Right forelimb (tissue), 1 donor: ENCODE measurements around the gene NACC1.
"Not testable (repeated sequence)": the region's sequence is repeated elsewhere in the genome, so short reads cannot be mapped to it uniquely, and the experiment has no call there.

Source experiments
- DNase-seq: peaks from one replicate; pipeline ENCODE4 v3.0.0-alpha.2; 2018

NACC1 gene

DNA sequence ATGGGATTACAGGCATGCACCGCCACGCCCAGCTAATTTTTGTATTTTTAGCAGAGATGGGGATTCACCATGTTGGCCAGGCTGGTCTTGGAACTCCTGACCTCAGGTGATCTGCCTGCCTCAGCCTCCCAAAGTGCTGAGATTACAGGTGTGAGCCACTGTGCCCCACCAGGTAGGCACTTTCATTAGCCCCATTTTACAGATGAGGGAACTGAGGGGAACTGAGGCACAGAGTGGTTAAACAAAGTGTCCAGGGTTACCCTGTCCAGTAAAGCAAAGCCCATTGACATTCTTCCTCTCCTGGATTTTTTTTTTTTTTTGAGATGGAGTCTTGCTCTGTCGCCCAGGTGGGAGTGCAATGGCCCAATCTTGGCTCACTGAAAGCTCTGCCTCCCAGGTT is 48.1 kb downstream of the NACC1 start:
- not testable (repeated sequence) for DNase-seq

DNA sequence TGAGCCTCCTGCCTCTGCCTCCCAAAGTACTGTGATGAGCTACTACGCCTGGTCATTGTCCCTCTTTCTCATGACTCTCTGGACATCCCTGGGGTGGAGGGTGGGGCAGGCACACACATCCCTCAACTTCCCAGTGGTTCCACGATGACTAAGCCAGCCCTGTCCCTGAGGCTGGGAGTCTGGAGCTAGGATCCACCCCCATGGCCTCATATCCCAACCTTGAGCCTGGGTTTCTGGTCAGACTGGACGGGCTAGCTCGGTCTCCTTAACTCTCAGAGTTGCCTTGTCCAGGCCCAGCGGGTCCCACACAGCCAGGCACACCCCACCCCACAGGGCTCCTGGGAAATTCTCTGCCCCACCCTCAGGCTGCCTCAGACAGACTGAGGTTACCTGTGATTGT is 51.7 kb downstream of the NACC1 start:
- DNase-seq, result no peak

DNA sequence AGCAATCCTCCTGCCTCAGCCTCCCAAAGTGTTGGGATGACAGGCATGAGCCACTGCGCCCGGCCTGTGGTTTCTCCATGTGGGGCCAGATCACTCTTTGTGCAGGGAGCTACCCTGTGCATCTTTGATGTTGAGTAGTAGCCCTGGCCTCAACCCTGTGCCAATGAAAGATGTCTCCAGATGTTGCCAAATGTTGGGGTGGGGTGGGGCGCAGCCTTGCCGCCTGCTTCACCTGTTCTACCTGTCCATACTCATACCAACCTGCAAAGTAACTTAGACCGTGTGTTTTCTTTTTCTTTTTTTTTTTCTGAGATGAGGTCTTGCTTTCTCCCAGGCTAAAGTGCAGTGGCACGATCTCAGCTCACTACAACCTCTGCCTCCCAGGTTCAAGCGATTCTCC is 53.1 kb downstream of the NACC1 start:
- DNase-seq, result no peak

DNA sequence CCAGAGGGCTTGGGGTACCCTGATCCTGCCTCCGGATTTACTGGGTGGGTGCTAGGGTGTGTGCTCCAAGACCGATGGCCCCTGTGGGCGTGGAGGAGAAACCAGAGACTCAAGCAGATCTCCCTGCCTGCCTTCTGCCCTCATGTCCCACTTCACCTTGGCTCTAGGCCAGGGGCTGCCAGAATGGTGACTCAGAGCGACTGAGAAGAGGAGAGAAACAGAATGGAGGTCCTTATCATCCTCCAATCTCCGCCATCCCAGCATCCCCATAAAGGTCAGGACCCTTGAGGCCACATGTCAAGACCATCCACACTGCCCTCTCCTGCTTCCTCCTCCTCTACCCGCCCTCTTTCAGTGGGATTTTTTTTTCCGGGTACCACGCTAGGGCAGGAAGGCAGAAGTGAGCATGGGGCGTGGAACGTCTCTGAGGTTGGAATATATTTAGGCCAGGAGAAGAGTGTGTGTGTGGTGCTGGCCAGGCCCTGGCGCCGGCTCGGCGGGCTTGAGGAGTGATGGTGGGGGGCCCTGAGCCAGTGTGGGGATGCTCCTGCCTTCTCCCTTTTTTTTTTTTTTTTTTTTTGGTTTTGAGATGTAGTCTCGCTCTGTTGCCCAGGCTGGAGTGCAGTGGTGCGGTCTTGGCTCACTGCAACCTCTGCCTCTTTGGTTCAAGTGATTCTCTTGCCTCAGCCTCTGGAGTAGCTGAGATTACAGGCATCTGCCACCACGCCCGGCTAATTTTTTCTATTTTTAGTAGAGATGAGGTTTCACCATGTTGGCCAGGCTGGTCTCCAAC is 54.5 kb downstream of the NACC1 start:
- no peak for DNase-seq

DNA sequence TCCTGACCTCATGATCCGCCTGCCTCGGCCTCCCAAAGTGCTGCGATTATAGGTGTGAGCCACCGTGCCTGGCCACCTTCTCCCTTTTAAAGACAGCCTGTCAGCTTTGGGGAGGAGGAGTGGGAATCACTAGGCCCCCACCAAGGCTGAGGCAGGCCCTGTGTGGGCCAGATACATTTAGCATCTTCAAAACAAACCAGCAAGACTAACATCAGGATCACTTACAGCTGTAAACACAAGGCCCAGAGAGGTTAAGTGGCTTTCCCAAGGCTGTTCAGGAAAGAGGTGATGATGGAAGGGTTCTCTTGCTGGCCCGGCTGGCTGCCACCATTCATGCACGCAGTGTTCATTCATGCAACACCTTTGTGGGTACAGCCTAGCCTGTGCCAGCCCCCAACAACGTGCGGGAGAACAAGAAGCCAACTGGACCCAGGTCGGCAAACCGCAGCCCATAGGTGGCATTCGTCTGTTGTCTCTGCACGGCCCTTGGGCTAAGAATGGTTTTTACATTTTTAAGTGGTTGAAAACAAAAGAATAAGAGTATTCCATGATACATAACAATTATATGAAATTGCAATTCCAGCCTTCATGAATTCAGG is 55.2 kb downstream of the NACC1 start:
- no peak for DNase-seq

DNA sequence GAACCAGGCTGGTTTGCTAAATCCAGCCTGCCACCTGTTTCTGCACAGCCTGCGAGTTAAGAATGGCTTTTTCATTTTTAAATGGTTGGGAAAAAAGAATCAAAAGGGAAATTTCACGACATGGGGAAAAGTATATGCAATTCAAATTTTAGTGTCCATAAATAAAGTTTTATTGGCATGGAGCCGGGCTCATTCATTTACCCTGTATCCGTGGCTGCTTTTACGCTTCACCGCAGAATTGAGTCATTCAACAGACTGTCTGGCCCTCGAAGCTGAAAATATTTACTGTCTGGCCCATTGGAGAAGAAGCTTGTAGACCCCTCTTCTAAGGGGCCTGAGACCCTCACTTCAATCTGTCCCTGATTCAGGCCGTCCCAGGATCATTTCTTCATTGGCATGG is 58.3 kb downstream of the NACC1 start:
- no peak for DNase-seq

DNA sequence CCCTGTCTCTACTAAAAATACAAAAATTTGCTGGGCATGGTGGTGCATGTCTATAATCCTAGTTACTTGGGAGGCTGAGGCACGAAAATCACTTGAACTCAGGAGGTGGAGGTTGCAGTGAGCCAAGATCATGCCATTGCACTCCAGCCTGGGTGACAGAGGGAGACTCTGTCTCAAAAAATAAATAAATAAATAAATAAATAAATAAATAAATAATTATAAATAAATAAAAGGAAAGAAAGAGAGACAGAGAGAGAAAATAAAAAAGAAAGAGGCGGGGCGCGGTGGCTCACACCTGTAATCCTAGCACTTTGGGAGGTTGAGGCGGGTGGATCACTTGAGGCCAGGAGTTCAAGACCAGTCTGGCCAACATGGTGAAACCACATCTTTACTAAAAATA is 59.5 kb downstream of the NACC1 start:
- not testable (repeated sequence) for DNase-seq

DNA sequence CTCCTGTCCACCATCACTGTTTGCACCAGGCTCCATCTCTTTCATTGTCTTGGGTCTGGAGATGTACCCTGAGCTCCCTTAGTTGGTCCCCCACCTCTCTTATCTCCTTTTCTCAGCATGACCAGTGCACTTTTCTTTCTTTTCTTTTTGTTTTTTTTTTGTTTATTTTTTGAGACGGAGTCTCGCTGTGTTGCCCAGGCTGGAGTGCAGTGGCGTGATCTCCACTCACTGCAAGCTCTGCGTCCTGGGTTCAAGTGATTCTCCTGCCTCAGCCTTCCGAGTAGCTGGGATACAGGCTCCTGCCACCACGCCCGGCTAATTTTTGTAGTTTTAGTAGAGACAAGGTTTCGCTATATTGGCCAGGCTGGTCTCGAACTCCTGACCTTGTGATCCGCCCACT is 60.2 kb downstream of the NACC1 start:
- not testable (repeated sequence) for DNase-seq

DNA sequence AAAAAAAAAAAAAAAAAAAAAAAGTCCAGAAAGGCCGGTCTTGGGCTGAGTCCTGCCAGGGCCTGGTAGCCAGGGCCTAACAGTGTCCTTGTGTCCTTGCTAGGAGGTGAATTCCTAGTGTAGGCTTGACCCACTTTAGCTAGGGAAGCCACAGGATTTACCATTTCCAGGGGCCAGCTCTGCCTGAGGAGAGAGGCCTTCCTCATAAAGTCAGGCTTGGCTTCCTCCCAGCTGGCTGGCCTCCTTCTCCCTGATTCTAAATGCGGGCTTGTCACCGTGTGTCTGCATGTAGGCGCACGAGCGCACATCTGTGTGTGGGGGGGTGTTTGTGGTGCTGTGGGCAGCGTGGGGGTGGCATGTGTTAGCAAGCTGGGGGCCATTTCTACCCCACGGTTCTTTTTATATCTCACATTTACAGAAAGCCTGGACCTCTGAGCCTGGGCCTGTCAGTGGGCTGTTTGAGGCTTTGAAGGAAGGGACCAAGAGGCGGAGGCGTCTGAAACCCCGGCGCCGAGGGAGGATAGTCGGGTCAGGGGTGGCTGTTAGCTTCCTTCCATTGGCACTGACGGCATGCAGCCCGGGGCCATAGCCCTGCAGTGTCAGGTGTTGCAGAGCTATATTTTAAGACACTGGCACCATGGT is 63.8 kb downstream of the NACC1 start:
- DNase-seq, result peak; percentile 82

DNA sequence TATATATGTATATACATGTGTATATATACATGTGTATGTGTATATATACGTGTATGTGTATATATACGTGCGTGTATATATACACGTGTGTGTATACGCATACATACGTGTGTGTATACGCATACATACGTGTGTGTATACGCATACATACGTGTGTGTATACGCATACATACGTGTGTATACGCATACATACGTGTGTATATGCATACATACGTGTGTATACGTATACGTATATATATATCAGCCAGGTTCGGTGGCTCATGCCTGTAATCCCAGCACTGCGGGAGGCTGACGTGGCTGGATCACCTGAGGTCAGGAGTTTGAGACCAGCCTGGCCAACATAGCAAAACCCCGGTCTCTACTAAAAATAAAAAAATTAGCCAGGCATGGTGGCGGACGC is 66.9 kb downstream of the NACC1 start:
- not testable (repeated sequence) for DNase-seq

DNA sequence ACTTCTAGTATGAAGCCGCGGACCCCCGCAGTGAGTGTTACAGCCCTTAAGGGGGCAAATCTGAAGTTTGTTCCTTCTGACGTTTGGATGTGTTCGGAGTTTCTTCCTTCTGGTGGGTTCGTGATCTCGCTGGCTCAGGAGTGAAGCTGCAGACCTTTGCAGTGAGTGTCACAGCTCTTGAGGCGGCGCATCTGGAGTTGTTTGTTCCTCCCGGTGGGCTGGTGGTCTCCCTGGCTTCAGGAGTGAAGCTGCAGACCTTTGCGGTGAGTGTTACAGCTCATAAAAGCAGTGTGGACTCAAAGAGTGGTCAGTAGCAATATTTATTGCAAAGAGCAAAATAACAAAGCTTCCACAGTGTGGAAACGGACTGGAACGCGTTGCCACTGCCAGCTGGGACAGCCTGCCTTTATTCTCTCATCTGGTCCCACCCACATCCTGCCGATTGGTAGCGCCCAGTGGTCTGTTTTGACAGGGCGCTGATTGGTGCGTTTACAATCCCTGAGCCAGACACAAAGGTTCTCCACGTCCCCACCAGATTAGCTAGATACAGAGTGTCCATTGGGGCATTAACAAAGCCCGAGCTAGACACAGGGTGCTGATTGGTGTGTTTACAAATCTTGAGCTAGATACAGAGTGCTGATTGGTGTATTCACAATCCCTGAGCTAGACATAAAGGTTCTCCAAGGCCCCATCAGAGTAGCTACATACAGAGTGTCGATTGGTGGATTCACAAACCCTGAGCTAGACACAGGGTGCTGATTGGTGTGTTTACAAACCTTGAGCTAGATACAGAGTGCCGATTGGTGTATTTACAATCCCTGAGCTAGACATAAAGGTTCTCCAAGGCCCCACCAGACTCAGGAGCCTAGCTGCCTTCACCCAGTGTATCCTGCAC is 67.9 kb downstream of the NACC1 start:
- DNase-seq, result not testable (repeated sequence)

DNA sequence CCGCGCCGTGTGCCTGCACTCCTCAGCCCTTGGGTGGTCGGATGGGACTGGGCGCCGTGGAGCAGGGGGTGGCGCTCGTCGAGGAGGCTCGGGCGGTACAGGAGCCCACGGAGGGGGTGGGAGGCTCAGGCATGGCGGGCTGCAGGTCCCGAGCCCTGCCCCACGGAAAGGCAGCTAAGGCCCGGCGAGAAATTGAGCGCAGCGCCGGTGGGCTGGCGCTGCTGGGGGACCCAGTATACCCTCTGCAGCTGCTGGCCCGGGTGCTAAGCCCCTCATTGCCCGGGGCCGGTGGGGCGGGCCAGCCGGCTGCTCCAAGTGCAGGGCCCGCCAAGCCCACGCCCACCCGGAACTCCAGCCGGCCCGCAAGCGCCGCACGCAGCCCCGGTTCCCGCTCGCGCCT is 68.6 kb downstream of the NACC1 start:
- not testable (repeated sequence) for DNase-seq

DNA sequence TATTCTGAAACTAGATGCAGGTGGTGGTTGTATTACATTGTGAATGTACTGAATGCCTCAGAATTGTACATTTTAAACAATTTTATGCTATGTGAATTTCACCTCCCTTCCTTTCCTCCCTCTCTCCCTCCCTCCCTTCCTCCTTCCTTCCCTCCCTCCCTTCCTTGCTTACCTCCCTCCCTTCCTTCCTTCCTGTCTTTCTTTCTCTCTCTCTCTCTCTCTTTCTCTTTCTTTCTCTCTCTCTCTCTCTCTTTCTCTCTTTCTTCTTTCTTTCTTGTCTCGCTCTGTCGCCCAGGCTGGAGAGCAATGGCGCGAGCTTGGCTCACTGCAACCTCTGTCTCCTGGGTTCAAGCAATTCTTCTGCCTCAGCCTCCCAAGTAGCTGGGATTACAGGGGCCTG is 69.4 kb downstream of the NACC1 start:
- no peak for DNase-seq

DNA sequence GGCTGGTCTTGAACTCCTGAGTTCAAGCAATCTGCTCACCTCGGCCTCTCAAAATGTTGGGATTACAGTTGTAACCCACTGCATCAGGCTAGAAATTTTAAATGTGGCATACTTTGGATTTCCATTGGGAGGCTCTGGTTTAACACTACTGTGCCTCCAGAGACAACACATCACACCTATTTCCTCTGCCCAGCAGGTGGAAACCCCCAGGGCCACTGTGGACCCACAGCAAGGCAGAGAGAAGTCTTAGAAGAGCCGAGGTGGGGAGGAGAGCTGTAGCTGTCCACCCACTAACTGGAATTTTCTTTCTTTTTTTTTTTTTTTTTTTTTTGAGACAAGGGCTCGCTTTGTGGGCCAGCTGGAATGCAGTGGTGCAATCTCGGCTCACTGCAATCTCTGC is 71.5 kb downstream of the NACC1 start:
- no peak for DNase-seq
